Measurements from ENCODE around the gene ATE1.
"Not testable (repeated sequence)": the region's sequence is repeated elsewhere in the genome, so short reads cannot be mapped to it uniquely, and the experiment has no call there.

Gene ATE1

GRCh38 chr10:121732656-121733445 is 195.0 kb downstream of the ATE1 start:
- DNase-seq, result peak; percentile 20

GRCh38 chr10:121732172-121732571 is 195.7 kb downstream of the ATE1 start:
- no peak for DNase-seq

GRCh38 chr10:121724282-121724681 is 203.5 kb downstream of the ATE1 start:
- DNase-seq, result no peak

- no peak for DNase-seq
These were observed 205.2 kb downstream of the ATE1 start for GRCh38 chr10:121722665-121723064.

- DNase-seq, result no peak
These were observed 206.6 kb downstream of the ATE1 start for GRCh38 chr10:121721257-121721656.

- no peak for DNase-seq
These were observed 211.9 kb downstream of the ATE1 start for GRCh38 chr10:121715969-121716368.

- no peak for DNase-seq
These were observed 212.8 kb downstream of the ATE1 start for GRCh38 chr10:121715076-121715475.

GRCh38 chr10:121713486-121713885 is 214.3 kb downstream of the ATE1 start:
- DNase-seq, result no peak

GRCh38 chr10:121710971-121711370 is 216.9 kb downstream of the ATE1 start:
- DNase-seq, result no peak

GRCh38 chr10:121710207-121710606 is 217.6 kb downstream of the ATE1 start:
- DNase-seq, result no peak

GRCh38 chr10:121709675-121710073 is 218.2 kb downstream of the ATE1 start:
- no peak for DNase-seq

- DNase-seq, result no peak
These were observed 218.8 kb downstream of the ATE1 start for GRCh38 chr10:121708728-121709674.

- no peak for DNase-seq
These were observed 225.2 kb downstream of the ATE1 start for GRCh38 chr10:121702351-121703320.

- DNase-seq, result no peak
These were observed 227.4 kb downstream of the ATE1 start for GRCh38 chr10:121700416-121700815.

- not testable (repeated sequence) for DNase-seq
These were observed 228.1 kb downstream of the ATE1 start for GRCh38 chr10:121699703-121700102.

GRCh38 chr10:121698902-121699301 is 228.9 kb downstream of the ATE1 start:
- DNase-seq, result no peak

- DNase-seq, result no peak
These were observed 229.5 kb downstream of the ATE1 start for GRCh38 chr10:121698336-121698735.

- no peak for DNase-seq
These were observed 231.0 kb downstream of the ATE1 start for GRCh38 chr10:121696854-121697253.

- DNase-seq, result no peak
These were observed 231.9 kb downstream of the ATE1 start for GRCh38 chr10:121695731-121696464.

- no peak for DNase-seq
These were observed 232.7 kb downstream of the ATE1 start for GRCh38 chr10:121694966-121695643.

GRCh38 chr10:121694327-121694965 is 233.4 kb downstream of the ATE1 start:
- no peak for DNase-seq
